ENCODE results near the gene WDR81.

WDR81 gene

DNA sequence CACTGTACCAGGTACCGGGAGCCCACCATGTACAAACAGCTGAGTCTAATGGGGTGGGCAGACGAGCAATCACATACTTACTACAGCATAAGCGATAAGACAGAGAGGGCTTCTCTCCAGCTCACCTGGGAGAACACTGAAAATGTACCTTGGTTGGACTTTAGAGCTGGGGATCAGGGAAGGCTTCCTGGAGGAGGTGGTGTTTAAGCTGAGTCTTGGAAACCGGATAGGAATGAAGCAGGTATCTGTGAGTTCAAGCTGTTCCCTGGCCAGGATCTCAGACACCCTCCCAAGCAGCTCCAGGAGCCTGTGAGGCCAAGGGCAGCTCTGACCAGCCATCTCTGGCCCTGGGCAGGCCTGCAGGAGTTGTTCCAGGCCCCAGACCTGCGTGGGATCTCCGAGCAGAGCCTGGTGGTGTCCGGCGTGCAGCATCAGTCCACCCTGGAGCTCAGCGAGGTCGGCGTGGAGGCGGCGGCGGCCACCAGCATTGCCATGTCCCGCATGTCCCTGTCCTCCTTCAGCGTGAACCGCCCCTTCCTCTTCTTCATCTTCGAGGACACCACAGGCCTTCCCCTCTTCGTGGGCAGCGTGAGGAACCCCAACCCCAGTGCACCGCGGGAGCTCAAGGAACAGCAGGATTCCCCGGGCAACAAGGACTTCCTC lies 29.4 kb downstream of the WDR81 start:
- Histone ChIP-seq H2AFZ (ENCODE audit: low read length) (no peak overlapping the region), H3K27me3 (ENCODE audit: insufficient read depth, low read length, poor library complexity, severe bottlenecking) (no peaks in the 10 kb centered on the region), H3K4me1 (ENCODE audit: insufficient read depth, low read length, poor library complexity, severe bottlenecking) (no peaks in the 10 kb centered on the region), H3K4me2 (ENCODE audit: low read depth, low read length, poor library complexity, severe bottlenecking) (no peak overlapping the region), H3K9ac (ENCODE audit: low read depth, low read length, poor library complexity, severe bottlenecking) (no peak overlapping the region), H3K9me2 (replicated peaks; ENCODE audit: low read depth, low read length) (no peaks in the 10 kb centered on the region), H3F3A (ENCODE audit: low read depth) (no peaks in the 10 kb centered on the region), H4K20me1 (ENCODE audit: insufficient read depth, low read length, poor library complexity, severe bottlenecking) (no peaks in the 10 kb centered on the region), H3K9me3 (ENCODE audit: insufficient read depth, low read depth, low read length) (no peaks in the 10 kb centered on the region), H3K36me3 (ENCODE audit: insufficient read depth, low read length) (no peaks in the 10 kb centered on the region), H3K4me3 (ENCODE audit: low read length, poor library complexity, severe bottlenecking) (no peak overlapping the region), H3K79me2 (ENCODE audit: insufficient read depth, low read length) (no peaks in the 10 kb centered on the region)
- TF ChIP-seq, protein P1, sequence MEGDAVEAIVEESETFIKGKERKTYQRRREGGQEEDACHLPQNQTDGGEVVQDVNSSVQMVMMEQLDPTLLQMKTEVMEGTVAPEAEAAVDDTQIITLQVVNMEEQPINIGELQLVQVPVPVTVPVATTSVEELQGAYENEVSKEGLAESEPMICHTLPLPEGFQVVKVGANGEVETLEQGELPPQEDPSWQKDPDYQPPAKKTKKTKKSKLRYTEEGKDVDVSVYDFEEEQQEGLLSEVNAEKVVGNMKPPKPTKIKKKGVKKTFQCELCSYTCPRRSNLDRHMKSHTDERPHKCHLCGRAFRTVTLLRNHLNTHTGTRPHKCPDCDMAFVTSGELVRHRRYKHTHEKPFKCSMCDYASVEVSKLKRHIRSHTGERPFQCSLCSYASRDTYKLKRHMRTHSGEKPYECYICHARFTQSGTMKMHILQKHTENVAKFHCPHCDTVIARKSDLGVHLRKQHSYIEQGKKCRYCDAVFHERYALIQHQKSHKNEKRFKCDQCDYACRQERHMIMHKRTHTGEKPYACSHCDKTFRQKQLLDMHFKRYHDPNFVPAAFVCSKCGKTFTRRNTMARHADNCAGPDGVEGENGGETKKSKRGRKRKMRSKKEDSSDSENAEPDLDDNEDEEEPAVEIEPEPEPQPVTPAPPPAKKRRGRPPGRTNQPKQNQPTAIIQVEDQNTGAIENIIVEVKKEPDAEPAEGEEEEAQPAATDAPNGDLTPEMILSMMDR (conservative IDR thresholded peaks at IDR 0.05; ENCODE audit: low read length): no peak
- no peak for TF ChIP-seq EZH2phosphoT487 (IDR thresholded peaks at IDR 0.05; ENCODE audit: borderline replicate concordance)

DNA sequence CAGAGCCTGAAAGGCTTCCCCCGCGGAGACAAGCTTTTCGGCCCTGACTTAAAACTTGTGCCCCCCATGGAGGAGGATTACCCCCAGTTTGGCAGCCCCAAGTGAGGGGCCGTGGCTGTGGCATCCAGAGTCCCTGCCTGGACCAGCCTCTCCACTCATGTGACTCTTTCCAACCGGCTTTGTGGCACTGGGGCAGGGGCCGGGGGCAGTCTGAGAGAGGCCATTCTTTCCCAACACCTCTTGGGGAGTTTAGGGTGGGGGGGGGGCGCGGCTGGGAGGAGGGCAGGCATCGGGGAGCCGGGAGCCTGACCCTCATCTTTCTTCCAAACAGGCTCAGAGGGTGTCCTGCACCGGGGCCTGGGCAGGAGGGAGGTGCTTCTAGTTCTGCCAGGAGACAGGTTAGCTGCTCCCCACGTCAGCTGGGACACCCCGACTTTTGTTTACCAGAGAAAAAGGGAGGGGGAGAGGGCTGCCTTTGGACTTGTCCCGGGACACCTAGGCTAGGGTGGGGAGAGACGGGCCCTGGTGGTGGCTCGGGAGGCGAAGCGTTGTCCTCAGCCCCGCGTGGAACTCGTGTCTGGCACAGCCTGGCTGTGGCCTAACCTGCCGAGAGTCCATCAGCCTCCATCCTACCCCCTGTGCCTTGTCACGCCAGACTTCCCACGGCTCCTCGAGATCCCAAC lies 30.1 kb downstream of the WDR81 start:
- Histone ChIP-seq H3K79me2 (ENCODE audit: insufficient read depth, low read length) (no peaks in the 10 kb centered on the region), H3K4me1 (ENCODE audit: insufficient read depth, low read length, poor library complexity, severe bottlenecking) (no peaks in the 10 kb centered on the region), H3F3A (ENCODE audit: low read depth) (no peaks in the 10 kb centered on the region), H3K36me3 (ENCODE audit: insufficient read depth, low read length) (no peaks in the 10 kb centered on the region), H3K9me3 (ENCODE audit: insufficient read depth, low read depth, low read length) (no peaks in the 10 kb centered on the region), H2AFZ (ENCODE audit: low read length) (no peak overlapping the region), H3K27me3 (ENCODE audit: insufficient read depth, low read length, poor library complexity, severe bottlenecking) (no peaks in the 10 kb centered on the region), H3K4me3 (ENCODE audit: low read length, poor library complexity, severe bottlenecking) (no peak overlapping the region), H3K9me2 (replicated peaks; ENCODE audit: low read depth, low read length) (no peaks in the 10 kb centered on the region), H4K20me1 (ENCODE audit: insufficient read depth, low read length, poor library complexity, severe bottlenecking) (no peaks in the 10 kb centered on the region), H3K9ac (ENCODE audit: low read depth, low read length, poor library complexity, severe bottlenecking) (no peak overlapping the region), H3K4me2 (ENCODE audit: low read depth, low read length, poor library complexity, severe bottlenecking) (no peak overlapping the region)
- no peak for TF ChIP-seq EZH2phosphoT487 (IDR thresholded peaks at IDR 0.05; ENCODE audit: borderline replicate concordance)
- TF ChIP-seq, protein P1 (conservative IDR thresholded peaks at IDR 0.05; ENCODE audit: low read length): no peak

DNA sequence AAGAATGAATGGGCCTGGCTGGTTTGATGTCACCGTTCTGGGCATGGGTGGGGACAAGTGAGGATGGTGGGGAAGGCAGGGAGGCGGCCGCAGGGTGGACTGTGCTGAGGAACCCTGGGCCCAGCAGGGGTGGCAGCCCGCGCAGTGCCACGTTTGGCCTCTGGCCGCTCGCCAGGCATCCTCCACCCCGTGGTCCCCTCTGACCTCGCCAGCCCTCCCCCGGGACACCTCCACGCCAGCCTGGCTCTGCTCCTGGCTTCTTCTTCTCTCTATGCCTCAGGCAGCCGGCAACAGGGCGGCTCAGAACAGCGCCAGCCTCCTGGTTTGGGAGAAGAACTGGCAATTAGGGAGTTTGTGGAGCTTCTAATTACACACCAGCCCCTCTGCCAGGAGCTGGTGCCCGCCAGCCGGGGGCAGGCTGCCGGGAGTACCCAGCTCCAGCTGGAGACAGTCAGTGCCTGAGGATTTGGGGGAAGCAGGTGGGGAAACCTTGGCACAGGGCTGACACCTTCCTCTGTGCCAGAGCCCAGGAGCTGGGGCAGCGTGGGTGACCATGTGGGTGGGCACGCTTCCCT lies 30.8 kb downstream of the WDR81 start:
- H2AFZ ChIP-seq (ENCODE audit: low read length): no peak overlapping the region
- no peaks in the 10 kb centered on the region for H3K27me3 ChIP-seq (ENCODE audit: insufficient read depth, low read length, poor library complexity, severe bottlenecking)
- H4K20me1 ChIP-seq (ENCODE audit: insufficient read depth, low read length, poor library complexity, severe bottlenecking): no peaks in the 10 kb centered on the region
- no peaks in the 10 kb centered on the region for H3K9me3 ChIP-seq (ENCODE audit: insufficient read depth, low read depth, low read length)
- no peak overlapping the region for H3K4me3 ChIP-seq (ENCODE audit: low read length, poor library complexity, severe bottlenecking)
- no peak overlapping the region for H3K4me2 ChIP-seq (ENCODE audit: low read depth, low read length, poor library complexity, severe bottlenecking)
- no peaks in the 10 kb centered on the region for H3K9me2 ChIP-seq (replicated peaks; ENCODE audit: low read depth, low read length)
- H3F3A ChIP-seq (ENCODE audit: low read depth): no peaks in the 10 kb centered on the region
- no peaks in the 10 kb centered on the region for H3K4me1 ChIP-seq (ENCODE audit: insufficient read depth, low read length, poor library complexity, severe bottlenecking)
- no peak overlapping the region for H3K9ac ChIP-seq (ENCODE audit: low read depth, low read length, poor library complexity, severe bottlenecking)
- no peak for TF ChIP-seq EZH2phosphoT487 (IDR thresholded peaks at IDR 0.05; ENCODE audit: borderline replicate concordance)
- TF ChIP-seq, protein P1 (conservative IDR thresholded peaks at IDR 0.05; ENCODE audit: low read length): no peak
- no peaks in the 10 kb centered on the region for H3K36me3 ChIP-seq (ENCODE audit: insufficient read depth, low read length)
- no peaks in the 10 kb centered on the region for H3K79me2 ChIP-seq (ENCODE audit: insufficient read depth, low read length)
